ENCODE results near the gene HMX3.

HMX3 gene

DNA sequence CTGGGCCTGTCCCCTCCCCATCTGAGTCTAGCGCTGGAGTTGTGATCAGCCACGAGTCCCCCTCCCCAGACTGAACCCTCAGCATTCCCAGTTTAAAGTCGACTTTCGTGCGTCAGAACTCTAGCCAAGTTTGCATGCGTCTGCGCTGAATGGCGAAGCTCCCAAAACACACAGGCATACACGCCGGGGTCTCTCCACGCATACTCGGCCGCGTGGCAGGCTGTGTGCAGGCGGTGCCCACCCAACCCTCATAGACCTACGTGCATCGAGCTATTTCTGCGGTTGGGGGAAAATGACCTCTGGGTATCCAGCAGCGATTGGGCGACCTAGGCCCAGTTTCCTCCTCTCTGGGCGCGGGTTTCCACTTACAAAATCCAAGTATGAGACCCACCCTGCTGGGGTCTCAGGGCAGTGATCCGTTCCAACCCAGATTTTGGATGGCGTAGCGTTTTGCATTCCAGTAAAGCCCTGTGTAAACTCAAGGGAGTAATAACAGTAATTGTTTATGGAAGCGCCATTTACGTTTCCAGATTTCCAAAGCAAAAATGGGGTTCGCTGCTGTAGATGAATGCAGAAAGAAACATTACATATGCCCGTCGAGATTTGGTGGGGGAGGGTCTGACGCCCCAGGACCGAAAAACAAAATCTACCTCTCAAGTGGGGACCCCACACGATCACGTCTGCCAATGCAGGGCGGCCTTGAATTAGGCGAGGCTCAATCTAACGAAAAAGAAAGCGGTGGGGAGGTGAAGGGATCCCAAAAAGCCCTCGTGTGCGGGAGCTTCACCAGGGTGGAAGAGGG, 2.0 kb upstream of the HMX3 start:
- DNase-seq (ENCODE audit: extremely low read depth in 1 of 2, low read depth in 1 of 2) = no peak

DNA sequence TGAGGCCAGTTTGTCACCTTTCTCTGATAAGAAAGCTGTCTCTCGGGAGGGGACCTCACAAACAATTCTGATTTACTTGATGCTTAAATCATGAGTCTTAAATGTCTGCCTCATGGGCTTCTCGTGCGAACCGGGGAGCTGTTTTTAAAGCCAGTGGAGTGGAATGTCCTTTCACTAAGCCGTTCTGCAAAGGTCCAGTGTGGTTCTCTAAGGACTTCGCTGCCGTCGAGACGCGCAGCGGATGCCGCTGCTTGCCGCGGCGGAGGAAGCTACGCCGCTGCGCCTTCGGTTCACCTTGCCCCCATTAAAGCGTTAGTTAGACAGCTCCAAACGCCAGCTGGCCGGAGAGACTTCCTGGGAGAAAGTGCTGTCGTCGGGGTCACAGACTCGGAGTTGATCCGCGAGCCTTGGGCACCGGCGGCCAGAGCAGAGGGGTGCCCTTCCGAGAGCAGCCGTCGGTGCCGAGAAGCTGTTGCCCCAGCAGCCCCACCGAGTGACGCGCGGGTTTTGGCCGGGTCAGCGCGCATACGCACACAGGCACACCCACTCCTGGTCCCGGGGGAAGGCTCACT, 1.3 kb upstream of the HMX3 start:
- DNase-seq (ENCODE audit: extremely low read depth in 1 of 2, low read depth in 1 of 2) = no peak

DNA sequence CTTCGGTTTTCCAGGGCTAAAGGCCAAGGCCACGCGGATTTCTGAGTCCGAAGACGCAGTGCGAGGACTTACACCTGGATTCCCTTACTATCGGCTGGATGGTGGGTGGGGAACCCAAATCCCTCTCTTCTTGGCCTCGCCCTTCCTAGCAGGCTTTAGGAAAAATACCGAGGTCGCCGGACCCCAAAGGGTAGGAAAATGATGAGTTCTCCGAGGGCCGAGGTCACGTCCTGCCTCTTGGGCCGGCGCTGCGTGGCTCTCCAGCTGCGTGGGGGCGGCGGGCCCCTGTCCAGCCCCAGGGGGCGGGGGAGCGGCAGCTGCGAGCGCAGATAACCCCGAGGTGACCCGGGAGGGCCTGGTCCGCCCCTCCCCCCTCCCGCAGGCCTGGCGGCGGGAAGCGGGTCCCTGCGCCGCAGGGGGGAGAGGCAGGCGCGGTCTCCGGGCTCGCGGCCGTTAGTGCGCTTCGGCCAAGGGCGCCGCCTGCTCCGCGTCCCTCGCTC, 805 bp upstream of the HMX3 start:
- no peak for DNase-seq (ENCODE audit: extremely low read depth in 1 of 2, low read depth in 1 of 2)

DNA sequence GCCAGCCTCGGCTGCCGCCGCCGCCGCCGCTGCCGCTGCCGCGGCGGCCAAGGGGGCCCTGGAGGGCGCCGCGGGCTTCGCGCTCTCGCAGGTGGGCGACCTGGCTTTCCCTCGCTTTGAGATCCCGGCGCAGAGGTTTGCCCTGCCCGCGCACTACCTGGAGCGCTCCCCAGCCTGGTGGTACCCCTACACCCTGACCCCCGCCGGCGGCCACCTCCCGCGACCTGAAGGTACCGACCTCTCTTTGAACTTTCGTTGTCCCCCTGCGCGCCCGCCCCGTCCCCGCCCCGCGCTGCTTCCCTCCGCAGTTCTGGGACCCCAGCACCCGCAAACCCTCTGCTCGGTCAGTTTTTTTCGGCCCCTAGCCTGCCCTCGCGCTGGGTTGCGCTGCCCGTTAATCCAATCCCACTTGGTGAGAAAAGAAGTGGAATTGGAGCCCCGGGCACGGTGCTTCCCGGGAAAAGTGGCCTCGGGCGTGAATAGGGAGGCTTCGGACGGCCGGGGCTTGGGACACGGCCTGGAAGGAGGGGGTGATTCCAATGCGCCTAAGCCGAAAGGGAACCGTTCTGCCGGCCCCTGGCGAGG, 543 bp downstream of the HMX3 start:
- no peak for DNase-seq (ENCODE audit: extremely low read depth in 1 of 2, low read depth in 1 of 2)

DNA sequence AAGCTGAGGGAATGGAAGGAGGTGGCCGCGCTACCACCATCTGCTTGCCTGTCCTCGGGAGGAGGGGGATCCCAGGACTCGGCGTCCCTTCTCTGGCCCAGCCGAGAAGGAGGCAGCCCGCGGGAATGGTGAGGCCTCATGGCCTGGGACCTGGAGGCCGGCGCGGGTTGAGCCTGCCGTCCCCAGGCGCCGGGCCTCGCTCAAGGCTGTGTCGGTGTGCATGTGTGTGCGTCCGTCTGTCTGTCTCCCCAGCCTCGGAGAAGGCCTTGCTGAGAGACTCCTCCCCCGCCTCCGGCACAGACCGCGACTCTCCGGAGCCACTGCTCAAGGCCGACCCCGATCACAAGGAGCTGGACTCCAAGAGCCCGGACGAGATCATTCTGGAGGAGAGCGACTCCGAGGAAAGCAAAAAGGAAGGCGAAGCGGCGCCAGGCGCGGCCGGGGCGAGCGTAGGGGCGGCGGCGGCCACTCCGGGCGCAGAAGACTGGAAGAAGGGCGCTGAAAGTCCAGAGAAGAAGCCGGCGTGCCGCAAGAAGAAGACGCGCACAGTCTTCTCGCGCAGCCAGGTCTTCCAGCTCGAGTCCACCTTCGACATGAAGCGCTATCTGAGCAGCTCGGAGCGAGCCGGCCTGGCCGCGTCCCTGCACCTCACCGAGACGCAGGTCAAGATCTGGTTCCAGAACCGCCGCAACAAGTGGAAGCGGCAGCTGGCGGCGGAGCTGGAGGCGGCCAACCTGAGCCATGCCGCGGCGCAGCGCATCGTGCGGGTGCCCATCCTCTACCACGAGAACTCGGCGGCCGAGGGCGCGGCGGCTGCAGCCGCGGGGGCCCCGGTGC, 1.3 kb downstream of the HMX3 start:
- DNase-seq (ENCODE audit: extremely low read depth in 1 of 2, low read depth in 1 of 2) = no peak

DNA sequence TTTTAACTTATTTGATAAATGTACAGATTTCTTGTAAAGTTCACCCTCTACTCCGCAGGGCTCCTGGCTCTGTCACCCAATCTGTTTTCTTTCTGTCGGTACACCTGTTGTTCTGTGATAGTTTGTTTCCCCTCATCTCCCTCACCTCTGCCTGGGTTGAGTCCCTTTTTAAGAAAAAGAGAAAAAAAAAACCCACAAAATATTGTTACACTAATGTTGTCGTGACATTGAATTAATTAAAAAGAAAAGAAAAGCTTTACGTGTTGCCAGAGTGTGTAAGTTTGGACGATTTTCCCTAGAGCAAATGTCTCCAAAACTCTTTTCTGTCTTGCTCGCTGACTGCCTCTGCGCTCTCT, 3.4 kb downstream of the HMX3 start:
- DNase-seq (ENCODE audit: extremely low read depth in 1 of 2, low read depth in 1 of 2) = no peak

DNA sequence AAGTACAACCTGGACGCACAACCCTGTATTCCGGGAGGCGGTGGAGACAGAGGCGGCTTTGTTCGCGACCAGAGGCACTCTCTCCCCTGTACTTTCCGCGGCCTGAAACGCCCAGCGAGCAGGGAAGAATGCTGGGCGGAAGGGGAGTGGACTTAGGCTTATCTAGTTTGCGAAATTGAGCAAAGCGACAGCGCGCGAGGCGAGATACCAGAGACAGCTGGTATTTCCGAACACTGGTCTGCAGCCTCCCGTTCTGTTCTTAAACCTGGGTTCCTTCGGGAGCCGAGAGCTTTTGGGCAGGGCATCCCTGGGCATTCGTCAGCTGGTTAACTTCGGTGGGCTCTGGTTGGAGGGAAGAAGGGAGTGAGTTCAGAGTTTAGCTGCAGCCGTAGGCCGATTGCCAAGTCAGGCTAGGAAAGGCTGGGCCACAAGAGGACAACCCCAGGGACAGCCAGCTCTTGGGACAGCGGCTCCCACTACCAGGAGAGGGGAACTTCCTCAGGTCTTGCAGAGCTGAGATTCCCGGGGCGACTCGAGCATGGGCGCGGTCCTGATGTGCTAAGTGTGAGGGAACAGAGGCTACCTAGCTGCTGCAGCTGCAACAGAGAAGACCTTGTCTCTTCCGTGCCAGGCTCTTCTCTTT, 3.9 kb downstream of the HMX3 start:
- DNase-seq (ENCODE audit: extremely low read depth in 1 of 2, low read depth in 1 of 2) = no peak

DNA sequence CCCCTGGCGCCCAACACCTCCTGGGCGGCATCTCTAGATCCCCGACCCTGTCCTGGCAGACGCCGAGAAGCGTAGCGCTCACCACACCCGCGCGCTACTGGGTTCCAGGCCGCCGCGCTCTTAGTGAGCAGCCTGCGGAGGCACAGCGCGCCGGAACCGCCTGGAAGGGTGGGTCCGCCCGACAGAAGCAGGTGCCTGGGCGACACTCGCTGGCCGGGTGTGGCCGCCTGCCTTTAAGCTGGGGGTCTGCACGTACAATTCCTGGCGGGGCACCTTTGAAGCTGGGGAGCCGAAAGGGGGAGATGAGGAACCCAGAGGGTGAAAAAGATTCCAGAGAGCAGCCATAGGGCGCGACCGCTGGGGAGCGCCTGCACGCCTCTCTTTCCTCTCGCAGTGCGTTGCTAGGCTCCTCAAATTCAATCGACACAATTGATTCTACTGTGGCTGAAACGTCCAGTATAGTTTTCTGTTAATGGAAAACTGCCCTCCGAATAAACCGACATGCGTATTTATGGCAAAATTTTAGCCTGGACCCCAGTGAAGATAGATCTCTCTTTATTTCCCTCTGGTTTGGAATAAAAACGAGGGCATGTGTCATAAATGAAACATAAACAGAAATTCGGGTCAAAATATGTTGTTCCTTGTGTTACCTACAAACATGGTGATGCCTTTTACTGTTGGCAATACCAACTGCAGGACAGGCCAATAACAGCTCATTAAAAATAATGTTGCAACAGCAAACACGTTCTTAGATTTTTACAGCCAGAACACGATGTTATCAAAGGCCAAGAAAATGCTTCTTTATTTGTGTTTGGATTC, 4.6 kb downstream of the HMX3 start:
- DNase-seq (ENCODE audit: extremely low read depth in 1 of 2, low read depth in 1 of 2) = no peak

DNA sequence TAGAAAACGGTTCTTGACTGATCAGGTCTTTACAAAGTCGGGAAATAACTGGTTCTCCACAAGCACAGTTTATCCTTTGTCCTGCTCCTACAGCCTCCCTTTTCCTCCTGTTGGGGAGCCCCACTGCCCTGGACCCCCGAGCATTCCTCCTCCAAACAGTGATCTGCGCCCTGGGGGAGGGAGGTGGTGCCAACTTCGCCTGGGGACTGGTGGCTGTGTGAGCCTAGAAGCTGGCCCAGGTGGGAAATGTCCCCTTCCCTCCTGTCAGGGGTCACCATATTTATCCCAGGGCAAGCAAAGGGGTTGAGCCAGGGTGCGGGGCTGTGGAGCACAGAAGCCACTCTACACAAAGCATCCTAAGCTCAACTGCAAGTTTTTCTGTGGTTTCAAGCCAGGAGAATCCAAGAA, 5.2 kb downstream of the HMX3 start:
- no peak for DNase-seq (ENCODE audit: extremely low read depth in 1 of 2, low read depth in 1 of 2)

DNA sequence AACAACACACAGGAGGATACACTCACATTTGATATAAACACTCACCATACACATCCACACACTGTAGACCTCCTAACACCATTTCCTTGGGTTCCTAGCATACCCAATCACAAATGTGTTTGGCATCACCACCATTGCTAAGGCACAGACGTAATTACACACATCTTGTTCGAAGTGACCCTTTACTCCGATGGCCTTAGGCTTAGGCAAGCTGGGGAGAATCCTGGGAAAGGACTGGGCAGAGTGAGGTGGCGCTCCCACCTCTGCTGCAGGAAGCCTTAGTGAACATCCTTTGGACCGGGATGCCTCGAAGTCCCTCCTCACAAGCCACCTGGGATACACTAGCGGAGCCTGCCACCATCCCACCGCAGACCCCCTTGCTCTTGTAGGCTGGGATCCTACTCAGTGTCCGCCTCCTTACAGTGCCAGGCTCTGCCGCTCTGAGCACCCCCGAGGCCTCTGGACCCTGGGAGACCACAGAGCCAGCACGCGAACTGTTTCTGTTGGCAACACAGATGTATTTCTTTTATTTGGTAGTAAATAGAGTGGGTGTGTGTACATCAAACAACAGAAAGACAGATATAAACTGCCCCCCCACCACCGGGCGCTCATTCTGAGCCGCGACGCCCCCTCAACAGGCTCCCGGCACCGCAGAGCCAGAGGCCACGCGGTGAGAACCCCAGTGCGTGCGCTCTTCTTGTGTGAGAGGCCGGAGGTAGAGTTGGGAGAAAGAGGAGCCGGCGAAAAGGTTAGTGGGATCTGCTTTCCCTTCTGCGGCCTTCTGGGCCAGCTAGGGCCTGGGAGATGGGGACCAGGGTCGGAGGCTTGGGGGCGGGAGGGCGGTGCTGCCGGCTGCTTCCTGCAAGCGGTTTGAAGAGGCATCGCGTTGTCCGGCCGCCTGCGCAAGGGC, 6.3 kb downstream of the HMX3 start:
- DNase-seq (ENCODE audit: extremely low read depth in 1 of 2, low read depth in 1 of 2) = no peak

DNA sequence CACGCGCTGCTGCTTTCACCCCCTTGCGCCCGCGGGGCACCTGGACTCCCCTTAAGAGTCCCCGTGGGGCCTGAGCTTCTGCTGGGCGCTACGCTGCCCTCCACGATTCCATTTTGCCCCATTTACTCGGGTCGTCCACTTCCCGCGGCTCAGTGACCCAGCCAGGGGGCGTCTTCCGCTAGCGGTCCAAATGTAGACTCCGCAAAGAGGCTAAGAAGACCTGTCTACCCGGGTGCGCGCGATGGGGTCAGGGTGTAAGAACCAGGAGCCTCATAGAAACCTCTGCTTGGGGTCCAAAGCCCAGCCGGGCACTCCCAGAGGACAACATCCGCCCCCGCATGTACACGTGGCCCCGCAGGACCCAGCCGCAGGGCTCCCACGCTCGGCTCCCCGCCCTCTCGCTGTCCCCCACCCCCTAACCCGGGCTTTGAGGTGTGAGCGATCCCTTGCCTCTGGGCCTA, 7.0 kb downstream of the HMX3 start:
- DNase-seq (ENCODE audit: extremely low read depth in 1 of 2, low read depth in 1 of 2) = no peak

DNA sequence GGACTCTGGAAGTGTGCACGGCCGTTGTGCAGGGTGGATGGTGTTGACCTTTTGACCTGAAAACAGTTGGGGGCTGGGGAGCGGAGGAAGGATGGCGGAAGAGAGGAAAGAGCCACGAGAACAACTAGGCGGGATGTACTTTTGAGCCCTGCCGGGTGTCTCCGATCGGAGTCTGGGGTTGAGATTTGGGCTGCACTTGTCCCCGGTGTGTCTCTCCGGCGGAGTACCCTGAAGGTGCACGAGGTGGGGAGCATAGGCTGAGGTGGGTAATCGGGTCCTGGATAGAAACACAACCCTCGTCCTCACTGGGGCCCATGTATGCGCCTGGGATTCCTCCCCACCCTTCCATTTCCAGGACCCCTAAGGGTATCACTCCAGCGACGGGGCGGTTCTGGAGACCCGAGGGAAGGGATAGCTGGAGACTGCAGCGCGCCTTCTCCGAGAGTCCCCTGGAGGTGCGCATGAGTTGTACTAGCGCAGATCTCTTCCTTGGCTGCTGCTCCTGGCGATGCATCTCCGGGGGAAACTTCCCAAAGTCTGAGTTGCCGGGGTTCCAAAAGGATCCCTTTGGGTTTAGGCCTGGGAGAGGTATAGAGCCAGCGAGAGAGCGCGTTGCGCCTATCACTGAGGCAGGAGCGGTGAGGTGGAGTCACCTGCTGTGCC, 7.5 kb downstream of the HMX3 start:
- DNase-seq (ENCODE audit: extremely low read depth in 1 of 2, low read depth in 1 of 2) = no peak

DNA sequence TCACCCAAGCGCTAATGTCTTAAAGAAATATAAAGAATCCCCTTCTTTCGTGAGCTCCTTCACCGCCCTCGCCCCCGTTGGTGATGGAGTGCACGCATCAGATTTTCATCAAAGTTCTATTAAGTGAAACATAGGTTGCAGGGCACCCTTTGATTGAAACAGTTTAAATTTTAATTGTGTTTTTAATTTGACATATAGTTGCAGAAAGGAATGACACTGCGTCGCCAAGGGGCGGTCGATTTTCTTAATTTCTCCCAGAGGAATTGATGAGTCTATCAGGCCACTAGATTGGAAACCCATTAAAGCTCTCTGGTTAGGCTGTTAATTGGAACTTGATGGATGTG, 8.0 kb downstream of the HMX3 start:
- no peak for DNase-seq (ENCODE audit: extremely low read depth in 1 of 2, low read depth in 1 of 2)

DNA sequence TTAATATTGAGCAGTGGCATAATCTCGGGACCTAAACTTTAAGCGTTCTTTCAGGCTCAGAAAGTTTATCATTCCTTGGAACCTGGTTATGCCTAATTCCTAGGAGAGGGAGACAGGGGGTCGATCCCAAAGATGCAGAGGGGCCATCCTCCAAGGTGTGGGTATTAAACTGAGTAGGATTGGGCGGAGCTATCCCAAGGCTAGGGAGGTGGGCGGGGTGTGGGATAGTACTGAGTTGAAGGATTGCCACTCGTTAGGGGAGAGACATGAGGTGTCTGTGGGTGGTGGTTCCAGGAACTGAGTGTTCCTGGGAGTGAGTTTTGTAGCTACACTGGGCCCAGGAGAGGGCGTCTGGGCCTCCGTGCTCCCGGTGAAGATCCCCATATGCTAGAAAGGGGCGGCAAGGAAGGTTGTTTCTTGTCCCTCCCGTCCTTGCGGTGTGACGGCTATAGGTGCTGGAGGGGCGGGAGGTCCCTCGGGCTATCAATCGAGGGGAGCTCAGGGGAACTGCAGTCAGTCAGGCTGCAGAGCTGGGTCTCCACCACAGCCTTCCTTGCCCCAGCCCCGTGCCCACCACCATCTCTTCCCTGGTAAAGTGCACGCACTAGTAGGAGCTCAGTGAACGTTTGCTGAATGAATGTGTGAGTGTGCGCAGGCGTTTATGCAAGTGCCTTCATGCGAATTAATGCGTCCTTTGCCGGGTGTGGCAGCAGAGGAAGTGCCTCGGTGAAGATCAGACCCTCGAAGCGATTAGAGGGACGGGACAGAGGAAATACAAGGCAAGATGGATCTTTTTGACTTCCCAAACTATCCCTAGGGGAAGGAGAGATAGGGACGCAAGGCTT, 9.1 kb downstream of the HMX3 start:
- no peak for DNase-seq (ENCODE audit: extremely low read depth in 1 of 2, low read depth in 1 of 2)

DNA sequence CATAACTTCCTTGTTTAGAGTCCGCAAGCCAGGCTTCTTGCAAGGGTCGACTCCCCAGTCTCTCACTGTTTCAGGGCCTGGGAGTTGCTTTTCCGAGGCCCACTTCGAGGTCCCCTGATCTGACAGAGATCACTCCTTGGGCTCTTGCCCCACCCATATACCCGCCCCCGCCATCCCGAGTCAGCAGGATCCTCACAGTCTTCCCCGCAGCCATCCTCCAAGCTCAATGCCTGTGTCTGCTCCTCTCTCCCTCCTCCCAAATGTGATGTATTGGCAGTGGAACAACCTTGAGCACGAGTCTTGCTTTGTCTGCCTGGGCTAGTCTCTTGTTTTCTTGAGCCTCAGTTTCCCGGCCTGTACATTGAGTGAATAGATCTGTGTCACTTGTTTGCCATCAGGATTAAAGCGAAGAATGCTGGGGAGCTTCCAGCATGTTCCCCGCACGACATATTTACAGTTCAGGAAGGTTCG, 9.8 kb downstream of the HMX3 start:
- DNase-seq (ENCODE audit: extremely low read depth in 1 of 2, low read depth in 1 of 2) = no peak

DNA sequence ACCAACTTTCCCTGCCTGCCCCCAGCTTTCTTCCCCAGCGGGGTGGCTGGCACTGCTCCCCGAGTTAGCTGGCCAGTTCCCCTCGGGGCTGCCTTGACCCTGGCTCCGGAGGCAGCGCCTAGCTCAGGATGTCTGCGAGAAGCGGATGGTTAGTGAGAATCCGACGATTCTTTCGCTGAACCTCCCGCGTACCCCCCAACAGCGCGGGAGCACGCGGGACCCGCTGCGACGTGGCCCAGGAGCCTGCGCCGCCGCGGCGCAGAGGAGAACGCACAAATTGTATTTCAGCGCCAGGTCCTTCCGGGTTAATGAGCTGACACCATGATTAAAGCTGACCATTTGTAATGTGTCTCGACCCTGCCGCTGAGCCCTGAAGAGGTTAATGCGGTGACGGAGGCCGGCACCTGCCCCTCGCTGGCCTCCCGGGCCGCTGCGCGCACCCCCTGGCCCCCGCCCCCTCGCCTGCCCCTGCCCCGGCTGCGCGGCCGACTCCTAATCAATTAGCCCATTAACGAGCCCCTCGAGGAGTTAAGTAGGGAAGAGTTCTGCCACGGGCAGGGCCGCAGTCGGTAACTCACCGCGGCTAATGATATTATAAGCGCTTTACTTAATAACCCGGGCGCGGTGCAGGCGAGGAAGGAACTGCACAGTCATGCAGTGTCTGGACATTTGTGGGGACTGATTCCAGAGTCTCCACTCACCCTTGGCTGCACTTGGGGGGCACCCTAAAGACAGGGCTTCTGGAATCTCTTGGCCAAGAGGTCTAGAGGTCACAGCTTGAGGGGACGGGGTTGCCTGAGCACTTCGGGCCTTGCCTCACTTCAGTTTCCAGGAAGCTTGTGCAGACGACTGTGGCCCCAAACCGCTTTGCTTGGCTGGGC, 10.5 kb downstream of the HMX3 start:
- no peak for DNase-seq (ENCODE audit: extremely low read depth in 1 of 2, low read depth in 1 of 2)

Data from stimulated activated CD8-positive, alpha-beta memory T cell treated with anti-CD3 and anti-CD28 coated beads, Interleukin-7, amount 100 ng/mL, for 48 hours (primary cell).